ENCODE data around the gene VKORC1. TPM values are rescaled to one million over a fixed set of nuclear protein-coding genes. Genes with fewer than 3 reads are reported as not detected.
A peak's percentile ranks its signal among the peaks of the same experiment; 100 is the strongest.

VKORC1 gene
- total RNA-seq, 2 experiments from 2014 or later, result 19.0 to 19.2 TPM

- intact Hi-C loops (cut with DNase I, micrococcal nuclease), result no loop called here
- POLR2A ChIA-PET, result interaction anchor here (0.6 to 1.4 kb wide), 3 partner anchors 10 to 734 kb away, joined by 3 to 12 read pairs (median 3); partner anchors contain the start of genes ZNF646 and ZNF668
- peak overlapping the region; percentile 19 for H3K4me3 ChIP-seq (ENCODE audit: low read length)
- peak overlapping the region; percentile 72 for H3K27ac Mint-ChIP-seq
- DNase-seq (peak in 4 of 14 experiments; percentile 13 to 68 (median 48)), ATAC-seq (ENCODE audit: poor library complexity) (peak; percentile 48)
- peaks cover 36% of the 10 kb centered on the region for H3K36me3 Mint-ChIP-seq (ENCODE audit: low read depth)
- no peaks in the 10 kb centered on the region for H3K9me3 Mint-ChIP-seq
- TF ChIP-seq, protein P1, sequence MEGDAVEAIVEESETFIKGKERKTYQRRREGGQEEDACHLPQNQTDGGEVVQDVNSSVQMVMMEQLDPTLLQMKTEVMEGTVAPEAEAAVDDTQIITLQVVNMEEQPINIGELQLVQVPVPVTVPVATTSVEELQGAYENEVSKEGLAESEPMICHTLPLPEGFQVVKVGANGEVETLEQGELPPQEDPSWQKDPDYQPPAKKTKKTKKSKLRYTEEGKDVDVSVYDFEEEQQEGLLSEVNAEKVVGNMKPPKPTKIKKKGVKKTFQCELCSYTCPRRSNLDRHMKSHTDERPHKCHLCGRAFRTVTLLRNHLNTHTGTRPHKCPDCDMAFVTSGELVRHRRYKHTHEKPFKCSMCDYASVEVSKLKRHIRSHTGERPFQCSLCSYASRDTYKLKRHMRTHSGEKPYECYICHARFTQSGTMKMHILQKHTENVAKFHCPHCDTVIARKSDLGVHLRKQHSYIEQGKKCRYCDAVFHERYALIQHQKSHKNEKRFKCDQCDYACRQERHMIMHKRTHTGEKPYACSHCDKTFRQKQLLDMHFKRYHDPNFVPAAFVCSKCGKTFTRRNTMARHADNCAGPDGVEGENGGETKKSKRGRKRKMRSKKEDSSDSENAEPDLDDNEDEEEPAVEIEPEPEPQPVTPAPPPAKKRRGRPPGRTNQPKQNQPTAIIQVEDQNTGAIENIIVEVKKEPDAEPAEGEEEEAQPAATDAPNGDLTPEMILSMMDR (IDR thresholded peaks at IDR 0.05), result no peak
- peaks cover 53% of the 10 kb centered on the region for H3K4me1 ChIP-seq (ENCODE audit: insufficient read depth, low read length)
- no peak overlapping the region for H3K27ac ChIP-seq (ENCODE audit: low read depth in 1 of 2, low read length in 2 of 2)
- no peaks in the 10 kb centered on the region for H3K27me3 ChIP-seq (ENCODE audit: control insufficient read depth in 1 of 2, insufficient read depth in 2 of 2, low read length in 2 of 2)
- CTCF ChIA-PET, result no interaction called here
- peaks cover 17% of the 10 kb centered on the region for H3K36me3 ChIP-seq (ENCODE audit: insufficient read depth, low read length)
- H3K9me3 ChIP-seq (ENCODE audit: control insufficient read depth in 1 of 2, insufficient read depth in 1 of 2, low read length in 2 of 2), result no peaks in the 10 kb centered on the region
- no peaks in the 10 kb centered on the region for H3K27me3 Mint-ChIP-seq
- peak overlapping the region; percentile 58 for H3K4me3 Mint-ChIP-seq
- peaks cover 42% of the 10 kb centered on the region for H3K4me1 Mint-ChIP-seq (ENCODE audit: low read depth)
Observed at GRCh38 chr16:31063843-31064611, 30.6 kb downstream of the VKORC1 start.

DNA sequence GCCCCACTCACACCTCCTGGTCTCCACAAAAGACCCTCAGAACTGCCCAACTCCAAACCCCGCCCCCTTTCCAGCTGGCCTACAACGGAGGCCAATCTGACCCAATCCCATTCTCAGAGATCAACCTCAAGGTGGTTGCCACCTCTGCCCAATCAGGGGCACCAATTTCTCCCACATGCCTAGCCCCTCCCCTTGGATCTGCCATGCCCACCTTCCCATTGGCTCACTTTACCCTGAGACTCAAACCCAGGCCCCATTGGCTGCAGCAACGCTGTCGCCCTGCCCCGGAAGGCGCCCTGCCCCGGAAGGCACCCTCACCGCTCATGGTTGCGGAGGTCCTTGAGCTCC is 31.1 kb downstream of the VKORC1 start:
- Mint-ChIP-seq H3K9me3 (no peaks in the 10 kb centered on the region), H3K4me3 (no peak overlapping the region), H3K4me1 (ENCODE audit: low read depth) (peaks cover 37% of the 10 kb centered on the region), H3K27ac (no peak overlapping the region), H3K27me3 (no peaks in the 10 kb centered on the region), H3K36me3 (ENCODE audit: low read depth) (peaks cover 36% of the 10 kb centered on the region)
- Histone ChIP-seq H3K4me1 (ENCODE audit: insufficient read depth, low read length) (peaks cover 53% of the 10 kb centered on the region), H3K27ac (ENCODE audit: low read depth in 1 of 2, low read length in 2 of 2) (no peak overlapping the region), H3K9me3 (ENCODE audit: control insufficient read depth in 1 of 2, insufficient read depth in 1 of 2, low read length in 2 of 2) (no peaks in the 10 kb centered on the region), H3K27me3 (ENCODE audit: control insufficient read depth in 1 of 2, insufficient read depth in 2 of 2, low read length in 2 of 2) (no peaks in the 10 kb centered on the region), H3K36me3 (ENCODE audit: insufficient read depth, low read length) (peaks cover 17% of the 10 kb centered on the region), H3K4me3 (ENCODE audit: low read length) (peak overlapping the region; percentile 19)
- CTCF ChIA-PET, result no interaction called here
- TF ChIP-seq, protein P1 (IDR thresholded peaks at IDR 0.05), result no peak
- intact Hi-C loops (cut with DNase I, micrococcal nuclease), result no loop called here
- ATAC-seq (ENCODE audit: poor library complexity) (no peak), DNase-seq (no peak)
- POLR2A ChIA-PET, result interaction anchor here (0.7 kb wide), 1 partner anchor 110 kb away, joined by 3 read pairs; no protein-coding TSS in a partner anchor

DNA sequence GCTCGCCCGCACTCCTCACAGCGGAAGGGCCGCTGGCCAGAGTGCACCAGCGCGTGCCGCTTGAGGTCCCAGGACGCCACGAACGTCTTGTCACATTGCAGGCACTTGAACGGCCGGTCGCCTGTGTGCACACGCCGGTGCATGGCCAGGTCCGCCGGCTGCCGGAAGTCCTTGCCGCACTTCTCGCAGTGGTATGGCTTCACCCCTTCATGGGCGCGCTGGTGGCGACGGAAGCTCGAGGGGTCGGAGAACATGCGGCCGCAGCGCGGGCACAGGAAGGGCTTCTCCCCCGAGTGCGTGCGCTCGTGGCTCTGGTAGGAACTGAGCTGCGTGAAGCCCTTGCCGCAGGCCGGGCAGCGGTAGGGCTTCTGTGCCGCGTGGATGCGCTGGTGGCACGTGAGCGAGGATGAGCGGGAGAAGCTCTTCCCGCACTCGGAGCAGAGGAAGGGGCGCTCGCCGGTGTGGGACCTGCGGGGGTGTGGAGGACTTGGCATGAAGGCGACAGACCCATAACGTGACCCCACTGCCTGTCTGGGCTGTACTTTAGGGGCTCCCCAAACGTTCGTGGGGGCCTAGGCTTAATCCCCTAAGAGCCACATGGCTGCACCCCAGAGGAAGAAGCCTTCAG is 32.7 kb downstream of the VKORC1 start:
- no peaks in the 10 kb centered on the region for H3K9me3 ChIP-seq (ENCODE audit: control insufficient read depth in 1 of 2, insufficient read depth in 1 of 2, low read length in 2 of 2)
- Mint-ChIP-seq H3K27me3 (no peaks in the 10 kb centered on the region), H3K27ac (no peak overlapping the region), H3K4me1 (ENCODE audit: low read depth) (peaks cover 37% of the 10 kb centered on the region), H3K9me3 (no peaks in the 10 kb centered on the region), H3K4me3 (no peak overlapping the region), H3K36me3 (ENCODE audit: low read depth) (peaks cover 36% of the 10 kb centered on the region)
- intact Hi-C loops (cut with DNase I, micrococcal nuclease), result no loop called here
- H3K27me3 ChIP-seq (ENCODE audit: control insufficient read depth in 1 of 2, insufficient read depth in 2 of 2, low read length in 2 of 2), result no peaks in the 10 kb centered on the region
- POLR2A ChIA-PET, result no interaction called here
- ATAC-seq (ENCODE audit: poor library complexity) (no peak), DNase-seq (peak in 1 of 14 experiments; percentile 17)
- no peak overlapping the region for H3K27ac ChIP-seq (ENCODE audit: low read depth in 1 of 2, low read length in 2 of 2)
- peaks cover 53% of the 10 kb centered on the region for H3K4me1 ChIP-seq (ENCODE audit: insufficient read depth, low read length)
- H3K36me3 ChIP-seq (ENCODE audit: insufficient read depth, low read length), result peaks cover 17% of the 10 kb centered on the region
- no peak overlapping the region for H3K4me3 ChIP-seq (ENCODE audit: low read length)
- CTCF ChIA-PET, result interaction anchor here (0.7 kb wide), 1 partner anchor 217 kb away, joined by 3 read pairs; no protein-coding TSS in a partner anchor
- TF ChIP-seq, protein P1 (IDR thresholded peaks at IDR 0.05), result no peak

Data from CD4-positive, alpha-beta T cell (primary cell).